ENCODE measurements around the gene IL13RA1. TPM values are rescaled to one million over a fixed set of nuclear protein-coding genes. Genes with fewer than 3 reads are reported as not detected.
"Not testable (repeated sequence)": the region's sequence is repeated elsewhere in the genome, so short reads cannot be mapped to it uniquely, and the experiment has no call there.

IL13RA1 gene
- total RNA-seq, 1 donor from 2014 or later: 78.7 TPM

GRCh38 chrX:118729042-118729652 is 1.7 kb downstream of the IL13RA1 start:
- Mint-ChIP-seq H3K36me3 (ENCODE audit: unreplicated experiment) (no peaks in the 10 kb centered on the region), H3K4me3 (ENCODE audit: unreplicated experiment) (no peak overlapping the region), H3K27me3 (ENCODE audit: unreplicated experiment) (no peaks in the 10 kb centered on the region), H3K9me3 (ENCODE audit: unreplicated experiment) (peaks cover 10% of the 10 kb centered on the region), H3K27ac (ENCODE audit: unreplicated experiment) (peak overlapping the region; percentile 83), H3K4me1 (ENCODE audit: unreplicated experiment) (peaks cover 50% of the 10 kb centered on the region)
- TF ChIP-seq CTCF (IDR thresholded peaks at IDR 0.05): no peak
- DNase-seq (ENCODE audit: extremely low spot score, unreplicated experiment): no peak

- H3K4me3 Mint-ChIP-seq (ENCODE audit: unreplicated experiment): peak overlapping the region; percentile 44
- H3K36me3 Mint-ChIP-seq (ENCODE audit: unreplicated experiment): no peaks in the 10 kb centered on the region
- no peak for DNase-seq (ENCODE audit: extremely low spot score, unreplicated experiment)
- H3K27me3 Mint-ChIP-seq (ENCODE audit: unreplicated experiment): no peaks in the 10 kb centered on the region
- peaks cover 42% of the 10 kb centered on the region for H3K4me1 Mint-ChIP-seq (ENCODE audit: unreplicated experiment)
- peaks cover 17% of the 10 kb centered on the region for H3K9me3 Mint-ChIP-seq (ENCODE audit: unreplicated experiment)
- TF ChIP-seq CTCF (IDR thresholded peaks at IDR 0.05): no peak
- H3K27ac Mint-ChIP-seq (ENCODE audit: unreplicated experiment): peak overlapping the region; percentile 83
Measured at GRCh38 chrX:118730500-118731247, 3.3 kb downstream of the IL13RA1 start.

- Mint-ChIP-seq H3K4me1 (ENCODE audit: unreplicated experiment) (peaks cover 38% of the 10 kb centered on the region), H3K9me3 (ENCODE audit: unreplicated experiment) (peaks cover 32% of the 10 kb centered on the region)
- DNase-seq (ENCODE audit: extremely low spot score, unreplicated experiment); H3K4me3 Mint-ChIP-seq (ENCODE audit: unreplicated experiment); H3K27ac Mint-ChIP-seq (ENCODE audit: unreplicated experiment); H3K27me3 Mint-ChIP-seq (ENCODE audit: unreplicated experiment); H3K36me3 Mint-ChIP-seq (ENCODE audit: unreplicated experiment): not testable (repeated sequence)
Measured at GRCh38 chrX:118732551-118732950, 5.1 kb downstream of the IL13RA1 start.

GRCh38 chrX:118734909-118735308 is 7.5 kb downstream of the IL13RA1 start:
- Mint-ChIP-seq H3K36me3 (ENCODE audit: unreplicated experiment) (no peaks in the 10 kb centered on the region), H3K27me3 (ENCODE audit: unreplicated experiment) (no peaks in the 10 kb centered on the region), H3K9me3 (ENCODE audit: unreplicated experiment) (peaks cover 32% of the 10 kb centered on the region), H3K27ac (ENCODE audit: unreplicated experiment) (no peak overlapping the region), H3K4me3 (ENCODE audit: unreplicated experiment) (no peak overlapping the region), H3K4me1 (ENCODE audit: unreplicated experiment) (peaks cover 27% of the 10 kb centered on the region)
- DNase-seq (ENCODE audit: extremely low spot score, unreplicated experiment): no peak
- no peak for TF ChIP-seq CTCF (IDR thresholded peaks at IDR 0.05)

GRCh38 chrX:118736394-118737010 is 9.1 kb downstream of the IL13RA1 start:
- no peak for DNase-seq (ENCODE audit: extremely low spot score, unreplicated experiment)
- peaks cover 3% of the 10 kb centered on the region for H3K36me3 Mint-ChIP-seq (ENCODE audit: unreplicated experiment)

More at GRCh38 chrX:118736394-118737010, 9.1 kb downstream of the IL13RA1 start:
- Mint-ChIP-seq H3K27ac (ENCODE audit: unreplicated experiment) (peak overlapping the region; percentile 17), H3K4me1 (ENCODE audit: unreplicated experiment) (peaks cover 17% of the 10 kb centered on the region), H3K9me3 (ENCODE audit: unreplicated experiment) (peaks cover 32% of the 10 kb centered on the region), H3K4me3 (ENCODE audit: unreplicated experiment) (no peak overlapping the region), H3K27me3 (ENCODE audit: unreplicated experiment) (no peaks in the 10 kb centered on the region)
- TF ChIP-seq CTCF (IDR thresholded peaks at IDR 0.05): no peak
